Panc1 (cell line): Measurements from ENCODE around the gene LINC01488. TPM values are rescaled to one million over a fixed set of nuclear protein-coding genes. Genes with fewer than 3 reads are reported as not detected.

Experiments
- ATAC-seq: fragments of 200-7000 bp; cut with Tn5 transposase; 2 replicates; pipeline ENCODE4 v1.9.1; 2020; ENCODE audit warnings: mild to moderate bottlenecking, moderate library complexity
- BruUV-seq: library from RNA; stranded (reverse); fragments of 400-500 nt; replicated peaks from 2 replicates; lab custom pipeline; 2021; lab: Mats Ljungman, UMichigan
- CTCF ChIA-PET: fragments of 300-600 bp; sonication (Branson Sonifier 250); formaldehyde crosslinking; loops from one replicate; lab custom pipeline; 2022; ENCODE audit warnings: antibody characterized with exemption; lab: Charles Lee
- POLR2A ChIA-PET: fragments of 300-600 bp; sonication (Branson Sonifier 250); formaldehyde crosslinking; loops from one replicate; lab custom pipeline; 2022; ENCODE audit warnings: antibody characterized with exemption; lab: Charles Lee
- DNase-seq: peaks from one replicate; pipeline ENCODE4 v3.0.0-alpha.2; 2010; ENCODE audit warnings: low read depth, low spot score
- H3K27ac ChIP-seq: 2 replicates; pipeline ENCODE4 v1.5.1; 2011; ENCODE audit warnings: mild to moderate bottlenecking, low read length, inconsistent platforms
- H3K27me3 ChIP-seq: fragments of 200-500 bp; sonication (Bioruptor generic); 2 replicates; pipeline ENCODE4 v1.6.0; 2014; ENCODE audit warnings: low read length, inconsistent platforms; ENCODE audit not compliant: control insufficient read depth, insufficient read depth
- H3K36me3 ChIP-seq: fragments of 200-500 bp; sonication (Bioruptor generic); 2 replicates; pipeline ENCODE4 v1.5.1; 2014; ENCODE audit warnings: inconsistent platforms, mild to moderate bottlenecking, low read length, moderate library complexity; ENCODE audit not compliant: control insufficient read depth, insufficient read depth
- H3K4me1 ChIP-seq: 2 replicates; pipeline ENCODE4 v1.5.1; 2011; ENCODE audit warnings: inconsistent platforms, mild to moderate bottlenecking, low read length, moderate library complexity; ENCODE audit not compliant: control insufficient read depth, insufficient read depth
- H3K4me3 ChIP-seq, 2 experiments: 2 replicates each; pipeline ENCODE4 v1.5.1; 2011 to 2012; ENCODE audit warnings: low read depth in 2 of 2, low read length in 2 of 2, mild to moderate bottlenecking in 2 of 2, inconsistent platforms in 1 of 2, moderate library complexity in 1 of 2
- H3K9me3 ChIP-seq: fragments of 200-500 bp; sonication (Bioruptor generic); 2 replicates; pipeline ENCODE4 v1.5.1; 2014; ENCODE audit warnings: low read depth, mild to moderate bottlenecking, inconsistent platforms, low read length, moderate library complexity; ENCODE audit not compliant: control insufficient read depth, insufficient read depth
- CTCF ChIP-seq: fragments of 450-650 bp; IDR thresholded peaks from 2 replicates; pipeline ENCODE4 v1.5.1; 2017; ENCODE audit warnings: mild to moderate bottlenecking
- POLR2AphosphoS5 ChIP-seq: IDR thresholded peaks from 2 replicates; pipeline ENCODE4 v1.6.1; 2012; ENCODE audit warnings: mild to moderate bottlenecking, low read depth, low read length, moderate library complexity
- REST ChIP-seq, 2 experiments: IDR thresholded peaks; 2 replicates each; pipeline ENCODE4 v1.6.1; 2011 to 2012; ENCODE audit warnings: low read depth in 2 of 2, control low read depth in 1 of 2, low read length in 1 of 2, mild to moderate bottlenecking in 1 of 2, moderate library complexity in 1 of 2; ENCODE audit not compliant: insufficient read depth in 1 of 2
- SIN3A ChIP-seq: IDR thresholded peaks from 2 replicates; pipeline ENCODE4 v1.6.1; 2012; ENCODE audit warnings: low read depth, mild to moderate bottlenecking, low read length, moderate library complexity, borderline replicate concordance; ENCODE audit not compliant: insufficient read depth
- TCF7L2 ChIP-seq: IDR thresholded peaks from 2 replicates; pipeline ENCODE4 v1.6.1; 2011; ENCODE audit warnings: mild to moderate bottlenecking, low read depth, low read length, inconsistent platforms
- in situ Hi-C: cut with HindIII; loops from 2 replicates; pipeline ENCODE4 v1.10.0; 2016; ENCODE audit warnings: low sequenced_read_pairs, low pct_unique_long_range_greater_than_20kb
- intact Hi-C: fragments of 100-400 bp; cut with micrococcal nuclease; formaldehyde crosslinking; loops from one replicate; pipeline ENCODE4 v1.10.0; 2022; ENCODE audit not compliant: unreplicated experiment
- total RNA-seq: library from RNA; stranded (reverse); gene quantifications from one replicate; pipeline ENCODE4 v1.2.1, GENCODE V29; 2021; ENCODE audit not compliant: unreplicated experiment

The LINC01488 gene
- total RNA-seq, 1 experiment from 2014 or later = not detected

- DNase-seq (no peak), ATAC-seq (no peak)
- Histone ChIP-seq H3K36me3 (no peaks in the 10 kb centered on the region), H3K4me1 (peaks cover 9% of the 10 kb centered on the region; the same call in 1 of the 2 replicates), H3K27me3 (no peaks in the 10 kb centered on the region), H3K9me3 (no peaks in the 10 kb centered on the region), H3K4me3 (no peak overlapping the region), H3K27ac (no peak overlapping the region)
- no TSS peak for BruUV-seq
- POLR2A ChIA-PET = no interaction called here
- in situ Hi-C loops (no loop called here), intact Hi-C loops (no loop called here)
- TF ChIP-seq SIN3A (no peak), TCF7L2 (no peak), CTCF (no peak), REST (IDR thresholded peaks at IDR 0.05; ENCODE audit: insufficient read depth in 1 of 2, low read depth in 2 of 2, low read length in 1 of 2) (no peak), POLR2AphosphoS5 (no peak)
- CTCF ChIA-PET = no interaction called here
Measured at GRCh38 chr11:69484427-69485259, 3.2 kb downstream of the LINC01488 start.

DNA sequence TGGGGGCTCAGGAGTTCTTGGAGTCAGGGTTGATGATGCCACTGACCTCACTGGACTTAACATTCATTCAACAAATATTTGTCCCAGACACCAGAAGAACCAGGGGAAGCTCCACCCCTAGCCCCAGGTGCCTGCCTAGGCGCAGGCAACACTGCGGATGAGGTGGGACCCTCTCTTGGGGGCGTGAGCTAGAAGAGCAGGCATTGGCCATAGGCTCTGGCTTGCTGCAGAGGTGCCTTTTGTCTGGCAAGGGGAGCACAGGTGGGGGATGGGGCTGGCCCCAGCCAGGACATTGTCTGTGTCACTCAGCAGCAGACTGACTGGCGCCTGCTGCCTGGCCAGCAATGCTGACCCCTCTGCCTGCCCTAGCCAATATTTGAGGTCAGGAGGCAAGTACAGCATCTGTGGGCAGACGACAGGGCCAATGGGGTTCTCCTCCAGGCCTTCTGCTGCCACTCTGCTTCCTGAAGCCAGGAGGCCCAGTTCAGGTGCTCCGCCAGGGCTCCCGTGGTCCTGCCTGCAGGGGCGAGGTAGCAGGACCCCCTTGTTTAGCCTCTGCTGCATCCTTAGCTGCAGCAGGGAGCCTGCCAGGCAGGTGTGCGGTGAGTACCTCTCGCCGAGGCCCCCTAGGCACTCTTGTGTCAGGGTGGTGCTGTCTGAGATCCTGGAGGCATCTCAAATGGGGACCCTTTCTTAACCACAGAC, 4.0 kb downstream of the LINC01488 start:
- no peak for TF ChIP-seq TCF7L2
- no peak for TF ChIP-seq POLR2AphosphoS5
- no peak for TF ChIP-seq SIN3A
- no peak for TF ChIP-seq CTCF
- TF ChIP-seq REST (IDR thresholded peaks at IDR 0.05; ENCODE audit: insufficient read depth in 1 of 2, low read depth in 2 of 2, low read length in 1 of 2) = no peak
- no TSS peak for BruUV-seq
- in situ Hi-C loops = no loop called here
- intact Hi-C loops = no loop called here
- POLR2A ChIA-PET = no interaction called here
- H3K27ac ChIP-seq = no peak overlapping the region
- H3K36me3 ChIP-seq = no peaks in the 10 kb centered on the region
- DNase-seq (no peak), ATAC-seq (no peak)
- CTCF ChIA-PET = no interaction called here
- H3K4me3 ChIP-seq = no peak overlapping the region
- no peaks in the 10 kb centered on the region for H3K9me3 ChIP-seq
- H3K4me1 ChIP-seq = peaks cover 9% of the 10 kb centered on the region; the same call in 1 of the 2 replicates
- no peaks in the 10 kb centered on the region for H3K27me3 ChIP-seq
